SU-DHL-6 (cell line): ENCODE results near the gene MXD4.

Source experiments
- H2AFZ ChIP-seq: fragments of 200-600 bp; sonication (generic); 2 replicates; pipeline ENCODE4 v1.6.1; 2014; ENCODE audit warnings: low read depth, mild to moderate bottlenecking, moderate library complexity, mixed read lengths, antibody characterized with exemption, low read length; ENCODE audit not compliant: severe bottlenecking
- H3F3A ChIP-seq: fragments of 200-600 bp; shearing (Covaris generic); 2 replicates; pipeline ENCODE4 v1.6.0; 2016; ENCODE audit warnings: antibody characterized with exemption, mild to moderate bottlenecking; ENCODE audit not compliant: insufficient read depth
- H3K27ac ChIP-seq: fragments of 200-600 bp; sonication (generic); 2 replicates; pipeline ENCODE4 v1.5.1; 2016; ENCODE audit warnings: low read depth, mild to moderate bottlenecking, low read length, moderate library complexity, mixed read lengths
- H3K27me3 ChIP-seq: fragments of 200-600 bp; sonication (generic), shearing (Covaris generic); 2 replicates; pipeline ENCODE4 v1.6.0; 2014; ENCODE audit warnings: mild to moderate bottlenecking, low read length
- H3K36me3 ChIP-seq: fragments of 200-600 bp; sonication (generic); 2 replicates; pipeline ENCODE4 v1.6.1; 2014; ENCODE audit warnings: mild to moderate bottlenecking, low read length, mixed read lengths
- H3K4me2 ChIP-seq: fragments of 300-600, 200-600 bp; shearing (Covaris generic), sonication (generic); 2 replicates; pipeline ENCODE4 v1.6.0; 2014; ENCODE audit warnings: low read length, low read depth, mild to moderate bottlenecking; ENCODE audit not compliant: poor library complexity, severe bottlenecking
- H3K4me3 ChIP-seq: fragments of 200-600 bp; sonication (generic); 2 replicates; pipeline ENCODE4 v1.5.1; 2014; ENCODE audit warnings: antibody characterized with exemption, low read length, mild to moderate bottlenecking, mixed read lengths; ENCODE audit not compliant: insufficient read depth, poor library complexity, severe bottlenecking
- H3K79me2 ChIP-seq: fragments of 200-600 bp; sonication (generic); 2 replicates; pipeline ENCODE4 v1.6.1; 2014; ENCODE audit warnings: mild to moderate bottlenecking, low read length, moderate library complexity; ENCODE audit not compliant: insufficient read depth
- H3K9ac ChIP-seq: fragments of 200-600 bp; sonication (generic); 2 replicates; pipeline ENCODE4 v1.7.0; 2014; ENCODE audit warnings: mild to moderate bottlenecking, low read length
- H3K9me2 ChIP-seq: fragments of 200-600 bp; sonication (generic); replicated peaks from 2 replicates; pipeline ENCODE4 v1.6.1; 2014; ENCODE audit warnings: low read length; ENCODE audit not compliant: insufficient read depth
- H3K9me3 ChIP-seq: fragments of 200-600 bp; sonication (generic); 2 replicates; pipeline ENCODE4 v1.6.1; 2014; ENCODE audit warnings: low read length, mixed read lengths; ENCODE audit not compliant: insufficient read depth
- H4K20me1 ChIP-seq: fragments of 200-600 bp; sonication (generic); 2 replicates; pipeline ENCODE4 v1.6.1; 2014; ENCODE audit warnings: low read depth, mild to moderate bottlenecking, antibody characterized with exemption, low read length, moderate library complexity, mixed read lengths
- CTCF ChIP-seq: fragments of 200-600 bp; sonication (generic); IDR thresholded peaks from one replicate; pipeline ENCODE4 v1.5.1; 2017; ENCODE audit warnings: antibody characterized with exemption, mild to moderate bottlenecking, low read length, moderate library complexity; ENCODE audit not compliant: insufficient read depth, poor library complexity, severe bottlenecking
- EZH2phosphoT487 ChIP-seq: fragments of 200-600 bp; sonication (generic), shearing (Covaris generic); conservative IDR thresholded peaks from 2 replicates; pipeline ENCODE4 v1.6.1; 2018; ENCODE audit warnings: mild to moderate bottlenecking, antibody characterized with exemption, low read length, moderate library complexity, mixed read lengths

The MXD4 gene

GRCh38 chr4:2252530-2253091, 9.3 kb downstream of the MXD4 start:
- no peaks in the 10 kb centered on the region for H3K9me2 ChIP-seq
- TF ChIP-seq EZH2phosphoT487 = no peak
- TF ChIP-seq CTCF = no peak
- H4K20me1 ChIP-seq = no peaks in the 10 kb centered on the region
- H3K4me3 ChIP-seq = no peak overlapping the region
- no peak overlapping the region for H2AFZ ChIP-seq
- no peaks in the 10 kb centered on the region for H3K79me2 ChIP-seq
- H3K36me3 ChIP-seq = no peaks in the 10 kb centered on the region
- no peaks in the 10 kb centered on the region for H3K9me3 ChIP-seq
- no peaks in the 10 kb centered on the region for H3K27me3 ChIP-seq
- no peak overlapping the region for H3K9ac ChIP-seq
- no peak overlapping the region for H3K4me2 ChIP-seq
- H3F3A ChIP-seq = no peaks in the 10 kb centered on the region
- H3K27ac ChIP-seq = no peak overlapping the region

- H3K27ac ChIP-seq = no peak overlapping the region
- no peak overlapping the region for H2AFZ ChIP-seq
Measured at GRCh38 chr4:2251795-2252529, 9.9 kb downstream of the MXD4 start.

GRCh38 chr4:2251073-2251794, 10.7 kb downstream of the MXD4 start:
- Histone ChIP-seq H3K36me3 (no peaks in the 10 kb centered on the region), H3F3A (no peaks in the 10 kb centered on the region), H3K4me2 (no peak overlapping the region), H3K9me3 (no peaks in the 10 kb centered on the region), H3K27me3 (no peaks in the 10 kb centered on the region), H3K4me3 (no peak overlapping the region), H2AFZ (no peak overlapping the region), H4K20me1 (no peaks in the 10 kb centered on the region), H3K9me2 (no peaks in the 10 kb centered on the region), H3K9ac (no peak overlapping the region), H3K27ac (no peak overlapping the region), H3K79me2 (no peaks in the 10 kb centered on the region)
- TF ChIP-seq CTCF = no peak

More at GRCh38 chr4:2251795-2252529, 9.9 kb downstream of the MXD4 start:
- no peaks in the 10 kb centered on the region for H3K36me3 ChIP-seq
- H3K4me2 ChIP-seq = no peak overlapping the region
- H3K4me3 ChIP-seq = no peak overlapping the region
- no peaks in the 10 kb centered on the region for H3F3A ChIP-seq
- H3K27me3 ChIP-seq = no peaks in the 10 kb centered on the region
- H3K9me2 ChIP-seq = no peaks in the 10 kb centered on the region
- H4K20me1 ChIP-seq = no peaks in the 10 kb centered on the region
- TF ChIP-seq CTCF (no peak), EZH2phosphoT487 (no peak)
- no peaks in the 10 kb centered on the region for H3K79me2 ChIP-seq
- H3K9ac ChIP-seq = no peak overlapping the region
- no peaks in the 10 kb centered on the region for H3K9me3 ChIP-seq
